ENCODE data around the gene STX16. TPM values are rescaled to one million over a fixed set of nuclear protein-coding genes. Genes with fewer than 3 reads are reported as not detected.

Gene STX16
- total RNA-seq, 2 donors from 2014 or later = 153 to 154 TPM

- H3K4me3 Mint-ChIP-seq = no peak overlapping the region
- ATAC-seq (replicated peaks in 1 of 2) = no peak
- no peak for DNase-seq
- peaks cover 2 to 5% of the 10 kb centered on the region in 2 donors for H3K36me3 Mint-ChIP-seq (ENCODE audit: insufficient read depth in 2 of 2)
- no peaks in the 10 kb centered on the region for H3K9me3 Mint-ChIP-seq
- no peaks in the 10 kb centered on the region for H3K27me3 Mint-ChIP-seq (ENCODE audit: low read depth)
- H3K27ac Mint-ChIP-seq = no peak overlapping the region
- no peaks in the 10 kb centered on the region for H3K4me1 Mint-ChIP-seq (ENCODE audit: low read depth)
These were observed 55.2 kb downstream of the STX16 start for GRCh38 chr20:58706150-58706892.

- ATAC-seq (replicated peaks in 1 of 2) = no peak
- Mint-ChIP-seq H3K27me3 (ENCODE audit: low read depth) (no peaks in the 10 kb centered on the region), H3K27ac (no peak overlapping the region), H3K9me3 (no peaks in the 10 kb centered on the region), H3K4me1 (ENCODE audit: low read depth) (no peaks in the 10 kb centered on the region), H3K36me3 (ENCODE audit: insufficient read depth in 2 of 2) (peaks cover 2 to 5% of the 10 kb centered on the region in 2 donors), H3K4me3 (no peak overlapping the region)
- DNase-seq = no peak
These were observed 56.0 kb downstream of the STX16 start for GRCh38 chr20:58706975-58707681.

- no peaks in the 10 kb centered on the region for H3K27me3 Mint-ChIP-seq (ENCODE audit: low read depth)
- H3K9me3 Mint-ChIP-seq = no peaks in the 10 kb centered on the region
- no peak overlapping the region for H3K27ac Mint-ChIP-seq
- H3K36me3 Mint-ChIP-seq (ENCODE audit: insufficient read depth in 2 of 2) = peaks cover 2% of the 10 kb centered on the region in 2 donors
- H3K4me1 Mint-ChIP-seq (ENCODE audit: low read depth) = no peaks in the 10 kb centered on the region
- ATAC-seq (replicated peaks in 1 of 2) (no peak), DNase-seq (no peak)
- H3K4me3 Mint-ChIP-seq = no peak overlapping the region
These were observed 56.7 kb downstream of the STX16 start for GRCh38 chr20:58707770-58708169.

- H3K36me3 Mint-ChIP-seq (ENCODE audit: insufficient read depth in 2 of 2) = peaks cover 1% of the 10 kb centered on the region in 2 donors
- H3K9me3 Mint-ChIP-seq = no peaks in the 10 kb centered on the region
- no peak overlapping the region for H3K4me3 Mint-ChIP-seq
These were observed 57.3 kb downstream of the STX16 start for GRCh38 chr20:58708246-58708931.

GRCh38 chr20:58709013-58709702 lies 58.1 kb downstream of the STX16 start:
- Mint-ChIP-seq H3K27me3 (ENCODE audit: low read depth) (no peaks in the 10 kb centered on the region), H3K27ac (no peak overlapping the region), H3K36me3 (ENCODE audit: insufficient read depth in 2 of 2) (peaks cover 0 to 1% of the 10 kb centered on the region in 2 donors), H3K4me1 (ENCODE audit: low read depth) (no peaks in the 10 kb centered on the region), H3K4me3 (no peak overlapping the region), H3K9me3 (no peaks in the 10 kb centered on the region)
- DNase-seq = no peak
- ATAC-seq (replicated peaks in 1 of 2) = no peak

More at GRCh38 chr20:58708246-58708931, 57.3 kb downstream of the STX16 start:
- no peak for ATAC-seq (replicated peaks in 1 of 2)
- H3K27me3 Mint-ChIP-seq (ENCODE audit: low read depth) = no peaks in the 10 kb centered on the region
- H3K4me1 Mint-ChIP-seq (ENCODE audit: low read depth) = no peaks in the 10 kb centered on the region
- no peak overlapping the region for H3K27ac Mint-ChIP-seq
- no peak for DNase-seq

- no peaks in the 10 kb centered on the region for H3K9me3 Mint-ChIP-seq
- no peak for DNase-seq
- H3K27ac Mint-ChIP-seq = no peak overlapping the region
These were observed 58.6 kb downstream of the STX16 start for GRCh38 chr20:58709703-58710039.

GRCh38 chr20:58710481-58711265 lies 59.6 kb downstream of the STX16 start:
- H3K36me3 Mint-ChIP-seq (ENCODE audit: insufficient read depth in 2 of 2) = no peaks in the 10 kb centered on the region

More at GRCh38 chr20:58709703-58710039, 58.6 kb downstream of the STX16 start:
- no peaks in the 10 kb centered on the region for H3K27me3 Mint-ChIP-seq (ENCODE audit: low read depth)
- no peak overlapping the region for H3K4me3 Mint-ChIP-seq
- no peaks in the 10 kb centered on the region for H3K4me1 Mint-ChIP-seq (ENCODE audit: low read depth)
- ATAC-seq (replicated peaks in 1 of 2) = no peak
- H3K36me3 Mint-ChIP-seq (ENCODE audit: insufficient read depth in 2 of 2) = no peaks in the 10 kb centered on the region

GRCh38 chr20:58711266-58712051 lies 60.4 kb downstream of the STX16 start:
- ATAC-seq (replicated peaks in 1 of 2) = no peak

More at GRCh38 chr20:58710481-58711265, 59.6 kb downstream of the STX16 start:
- ATAC-seq (replicated peaks in 1 of 2) (no peak), DNase-seq (peak in 1 of 2 donors; percentile 0)
- no peak overlapping the region for H3K27ac Mint-ChIP-seq
- no peaks in the 10 kb centered on the region for H3K9me3 Mint-ChIP-seq
- H3K4me1 Mint-ChIP-seq (ENCODE audit: low read depth) = no peaks in the 10 kb centered on the region
- no peak overlapping the region for H3K4me3 Mint-ChIP-seq
- H3K27me3 Mint-ChIP-seq (ENCODE audit: low read depth) = no peaks in the 10 kb centered on the region

GRCh38 chr20:58712151-58712791 lies 61.2 kb downstream of the STX16 start:
- DNase-seq = no peak
- Mint-ChIP-seq H3K4me3 (no peak overlapping the region), H3K36me3 (ENCODE audit: insufficient read depth in 2 of 2) (no peaks in the 10 kb centered on the region), H3K9me3 (no peaks in the 10 kb centered on the region), H3K4me1 (ENCODE audit: low read depth) (no peaks in the 10 kb centered on the region), H3K27me3 (ENCODE audit: low read depth) (no peaks in the 10 kb centered on the region), H3K27ac (no peak overlapping the region)
- ATAC-seq (replicated peaks in 1 of 2) = no peak

More at GRCh38 chr20:58711266-58712051, 60.4 kb downstream of the STX16 start:
- Mint-ChIP-seq H3K4me1 (ENCODE audit: low read depth) (no peaks in the 10 kb centered on the region), H3K4me3 (no peak overlapping the region), H3K27me3 (ENCODE audit: low read depth) (no peaks in the 10 kb centered on the region), H3K36me3 (ENCODE audit: insufficient read depth in 2 of 2) (no peaks in the 10 kb centered on the region), H3K27ac (no peak overlapping the region), H3K9me3 (no peaks in the 10 kb centered on the region)
- peak in 1 of 2 donors; percentile 0 for DNase-seq

GRCh38 chr20:58712806-58713731 lies 62.0 kb downstream of the STX16 start:
- Mint-ChIP-seq H3K27me3 (ENCODE audit: low read depth) (no peaks in the 10 kb centered on the region), H3K9me3 (no peaks in the 10 kb centered on the region), H3K27ac (peak overlapping the region; percentile 54), H3K36me3 (ENCODE audit: insufficient read depth in 2 of 2) (no peaks in the 10 kb centered on the region), H3K4me1 (ENCODE audit: low read depth) (no peaks in the 10 kb centered on the region), H3K4me3 (no peak overlapping the region)
- DNase-seq = peak in 1 of 2 donors; percentile 0
- ATAC-seq (replicated peaks in 1 of 2) = no peak

All from activated T-cell treated with anti-CD3 and anti-CD28 coated beads, Interleukin-2, amount 50 U/mL, for 72 hours (primary cell).